HG02870 (cell line): Measurements from ENCODE around the gene KLHL40.
"Not testable (repeated sequence)": the region's sequence is repeated elsewhere in the genome, so short reads cannot be mapped to it uniquely, and the experiment has no call there.

Source experiments
- ATAC-seq: cut with Tn5 transposase; IDR thresholded peaks from one replicate; pipeline ENCODE4 v1.9.1; 2021; ENCODE audit warnings: mild to moderate bottlenecking, moderate library complexity; ENCODE audit not compliant: unreplicated experiment

Gene KLHL40

DNA sequence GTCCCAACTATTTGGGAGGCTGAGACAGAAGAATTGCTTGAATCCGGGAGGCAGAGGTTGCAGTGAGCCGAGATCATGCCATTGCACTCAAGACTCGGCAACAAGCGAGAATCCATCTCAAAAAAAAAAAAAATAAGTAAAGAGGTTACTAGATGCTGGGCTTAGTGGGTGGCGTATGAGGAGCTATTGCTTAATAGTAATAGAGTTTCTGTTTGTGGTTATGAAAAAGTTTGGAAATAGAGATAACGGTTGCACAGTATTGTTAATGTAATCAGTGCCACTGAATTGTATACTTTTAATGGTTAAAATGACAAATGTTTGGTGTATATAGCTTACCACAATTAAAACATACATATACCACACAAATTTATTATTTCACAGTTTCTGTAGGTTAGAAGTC is 32.0 kb downstream of the KLHL40 start:
- no peak for ATAC-seq

DNA sequence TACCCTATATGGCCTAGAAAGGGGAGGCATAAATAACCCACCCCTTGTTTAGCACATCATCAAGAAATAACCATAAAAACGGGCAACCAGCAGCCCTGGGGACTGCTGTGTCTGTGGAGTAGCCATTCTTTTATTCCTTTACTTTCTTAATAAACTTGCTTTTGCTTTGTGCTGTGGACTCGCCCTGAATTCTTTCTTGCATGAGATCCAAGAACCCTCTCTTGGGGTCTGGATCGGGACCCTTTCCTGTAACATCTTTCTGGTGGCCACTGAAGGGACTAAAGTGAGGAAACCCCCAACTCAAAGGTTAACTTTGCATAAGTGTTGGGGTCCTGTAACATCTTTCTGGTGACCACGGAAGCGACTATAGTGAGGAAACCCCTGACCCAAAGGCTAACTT is 33.0 kb downstream of the KLHL40 start:
- ATAC-seq: no peak

DNA sequence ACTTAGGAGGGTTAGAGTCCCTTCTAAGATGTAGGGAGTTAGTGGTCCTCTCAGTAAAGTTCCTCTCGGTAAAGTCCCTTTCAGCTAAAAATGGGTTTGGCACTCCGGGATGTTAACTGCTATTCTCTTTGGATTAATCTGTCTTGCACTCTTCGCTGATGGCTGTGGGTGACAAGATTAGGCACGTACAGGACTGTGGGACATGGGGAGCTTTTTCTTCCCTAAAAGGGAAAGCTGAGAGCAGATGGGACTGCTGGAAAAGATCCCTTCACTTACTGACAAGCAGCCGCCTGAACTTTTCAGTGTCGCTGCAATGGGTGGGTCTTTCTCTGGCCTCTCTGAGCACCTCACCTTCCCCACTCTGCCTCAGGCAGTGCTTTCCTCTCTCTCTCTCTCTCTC is 33.7 kb downstream of the KLHL40 start:
- ATAC-seq: no peak

DNA sequence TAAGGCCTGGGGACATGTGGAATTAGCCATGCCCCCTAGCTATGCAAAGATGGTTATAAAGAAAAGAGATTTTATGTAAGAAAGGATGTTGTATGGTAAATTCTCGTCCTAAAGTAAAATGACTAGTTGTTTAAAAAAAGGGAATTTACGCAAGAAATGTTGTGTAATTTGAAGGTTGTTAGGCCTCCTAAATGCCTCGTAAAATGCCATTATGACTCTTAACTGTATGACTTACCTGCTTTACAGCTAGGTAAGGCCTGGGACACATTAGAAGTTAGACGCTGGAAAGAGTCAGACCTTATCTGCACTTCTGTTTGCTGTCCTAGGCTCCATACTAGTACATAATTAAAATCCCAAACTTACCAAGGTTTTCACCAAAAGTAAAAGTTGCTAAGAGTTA is 34.8 kb downstream of the KLHL40 start:
- ATAC-seq: no peak

DNA sequence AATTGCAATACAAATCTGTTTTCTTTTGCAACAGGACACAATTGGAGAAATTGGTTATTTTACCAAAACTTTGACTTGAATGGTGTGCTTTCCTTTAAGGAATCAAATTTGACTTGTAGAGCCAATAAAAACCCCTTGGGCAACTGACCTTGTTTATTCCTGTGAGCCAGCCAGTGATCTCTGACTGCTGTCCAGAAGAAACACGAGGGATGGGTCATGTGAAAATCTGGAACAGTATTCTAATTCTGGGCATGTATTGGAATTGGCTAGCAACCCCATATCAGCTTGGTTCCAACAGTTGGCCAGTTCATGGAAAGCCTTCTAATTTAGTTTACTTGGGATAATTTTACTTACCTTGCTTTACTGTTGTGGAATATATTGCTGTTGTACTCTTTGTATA is 36.4 kb downstream of the KLHL40 start:
- ATAC-seq: no peak

DNA sequence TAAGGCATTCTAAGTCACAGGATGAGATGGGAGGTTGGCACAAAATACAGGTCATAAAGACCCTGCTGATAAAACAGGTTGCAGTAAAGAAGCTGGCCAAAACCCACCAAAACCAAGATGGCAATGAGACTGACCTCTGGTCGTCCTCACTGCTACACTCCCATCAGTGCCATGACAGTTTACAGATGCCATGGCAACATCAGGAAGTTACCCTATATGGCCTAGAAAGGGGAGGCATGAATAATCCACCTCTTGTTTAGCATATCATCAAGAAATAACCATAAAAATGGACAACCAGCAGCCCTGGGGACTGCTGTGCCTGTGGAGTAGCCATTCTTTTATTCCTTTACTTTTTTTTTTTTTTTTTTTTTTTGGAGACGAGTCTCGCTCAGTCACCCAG is 37.1 kb downstream of the KLHL40 start:
- ATAC-seq: not testable (repeated sequence)

DNA sequence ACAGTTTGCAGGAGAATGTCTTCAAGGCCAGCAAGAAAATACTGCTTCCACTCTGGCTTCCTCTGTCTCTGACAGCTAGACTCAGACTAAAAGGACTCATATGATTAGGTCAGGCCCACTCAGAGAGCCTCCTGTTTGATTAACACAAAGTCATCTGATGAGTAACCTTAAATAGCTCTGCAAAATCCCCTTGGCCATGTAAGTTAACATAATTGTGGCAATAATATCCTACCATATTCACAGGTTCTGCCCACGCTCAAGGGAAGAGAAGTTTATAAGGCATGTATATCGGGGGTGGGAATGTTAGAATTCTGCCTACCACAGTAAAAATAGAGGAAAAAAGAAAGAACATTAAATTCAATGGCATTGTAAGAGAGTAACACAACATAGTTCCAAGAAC is 37.9 kb downstream of the KLHL40 start:
- ATAC-seq: no peak

DNA sequence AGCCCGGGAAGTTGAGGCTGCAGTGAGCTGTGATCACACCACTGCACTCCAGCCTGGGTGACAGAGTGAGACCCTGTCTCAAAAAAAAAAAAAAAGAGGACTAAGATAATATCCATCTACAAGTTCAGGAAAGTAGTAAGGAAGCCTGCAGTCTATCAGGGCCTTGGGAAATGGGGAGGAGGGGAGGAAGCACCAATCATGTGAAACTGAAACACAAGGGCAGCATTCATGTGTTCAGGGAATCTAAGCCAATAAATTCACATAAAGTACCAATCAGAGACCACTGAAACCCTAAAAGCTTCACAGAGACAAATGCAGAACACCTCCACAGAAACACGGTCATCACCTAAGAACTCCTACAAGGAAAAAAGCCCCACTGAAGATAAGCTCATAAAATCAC is 40.1 kb downstream of the KLHL40 start:
- ATAC-seq: no peak

DNA sequence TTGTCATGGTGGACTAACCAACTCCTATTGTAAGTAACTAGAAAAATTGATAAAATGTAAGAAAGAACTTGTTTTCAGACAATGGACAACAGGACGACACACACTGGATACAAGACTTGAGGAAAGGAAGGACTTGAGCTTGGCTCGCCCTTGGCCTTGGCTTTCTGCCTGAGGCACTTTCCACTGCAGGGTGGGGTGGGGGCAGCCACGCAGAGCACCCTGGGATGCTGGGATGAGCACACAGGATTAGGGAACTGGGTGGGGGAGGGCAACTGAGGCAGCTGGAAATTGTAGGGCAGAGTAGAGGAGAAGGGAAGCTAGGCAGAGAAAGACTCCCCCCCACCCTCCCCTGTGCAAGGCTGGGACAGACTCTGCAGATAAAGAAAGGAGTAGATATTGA is 42.7 kb downstream of the KLHL40 start:
- no peak for ATAC-seq

DNA sequence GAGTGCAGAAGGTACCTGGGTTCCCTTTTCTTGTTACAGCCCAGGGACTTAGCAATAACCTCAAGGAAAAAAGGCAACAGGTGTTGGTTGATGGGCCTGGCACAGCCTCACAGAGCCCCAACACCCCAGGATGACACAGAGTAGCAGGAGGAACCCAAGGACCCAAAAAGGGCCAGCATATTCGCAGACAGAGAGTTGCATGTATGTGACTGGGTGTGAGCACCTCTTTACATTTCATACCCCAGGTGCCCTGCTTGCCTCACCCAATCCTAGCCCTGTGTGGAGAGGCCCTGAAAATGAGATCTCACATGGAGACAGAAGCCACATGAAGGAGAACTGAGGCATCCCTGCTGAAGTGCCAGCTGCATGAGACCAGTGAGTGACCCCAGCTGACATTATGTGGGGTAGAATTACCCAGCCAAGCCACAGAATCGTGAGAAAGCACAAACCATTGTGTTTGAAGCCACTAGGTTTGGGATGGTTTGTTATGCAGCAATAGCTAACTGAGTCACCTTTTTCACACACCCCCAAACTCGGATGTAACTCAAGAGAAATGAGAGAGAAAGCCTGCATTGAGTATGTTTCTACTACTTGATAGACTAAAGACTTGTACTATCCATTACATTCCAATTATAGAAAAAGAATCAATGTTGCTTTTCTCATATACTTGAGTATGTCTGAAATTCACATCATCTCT is 43.5 kb downstream of the KLHL40 start:
- ATAC-seq: no peak

DNA sequence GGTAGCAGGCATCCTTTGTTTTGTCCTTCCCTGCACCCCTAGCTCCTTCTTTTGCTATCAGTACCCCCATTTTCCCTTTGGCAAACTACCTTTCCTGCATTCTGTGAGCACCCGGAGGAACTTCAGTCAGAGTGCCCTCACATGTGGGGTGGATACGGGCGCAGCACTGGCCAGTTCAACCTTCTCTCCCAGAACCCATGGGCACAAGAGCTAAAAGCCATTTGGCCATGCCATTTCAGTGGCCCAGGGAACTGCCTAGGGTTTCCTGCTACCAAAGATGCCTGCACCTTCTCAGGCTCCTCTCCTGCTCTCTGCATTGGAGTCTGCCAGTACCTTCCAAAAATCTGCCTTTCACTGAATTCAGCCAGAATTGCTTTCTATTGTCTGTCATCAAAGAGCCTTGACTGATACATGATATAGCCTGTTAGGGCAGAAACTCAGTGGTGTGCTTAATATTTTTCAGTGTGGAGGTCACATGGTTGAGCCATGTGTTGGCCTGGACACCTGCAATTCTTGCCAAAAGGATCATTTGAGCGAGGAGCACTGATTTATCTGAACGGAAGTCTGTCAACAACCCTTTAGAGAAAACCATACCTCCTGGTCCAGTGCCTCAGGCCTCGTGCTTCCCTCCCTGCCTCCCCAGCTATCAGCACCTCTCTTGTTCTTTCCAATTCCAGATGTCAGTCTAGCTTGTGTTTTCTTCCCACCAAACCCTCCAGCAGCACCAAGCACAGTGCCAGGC is 44.2 kb downstream of the KLHL40 start:
- no peak for ATAC-seq

DNA sequence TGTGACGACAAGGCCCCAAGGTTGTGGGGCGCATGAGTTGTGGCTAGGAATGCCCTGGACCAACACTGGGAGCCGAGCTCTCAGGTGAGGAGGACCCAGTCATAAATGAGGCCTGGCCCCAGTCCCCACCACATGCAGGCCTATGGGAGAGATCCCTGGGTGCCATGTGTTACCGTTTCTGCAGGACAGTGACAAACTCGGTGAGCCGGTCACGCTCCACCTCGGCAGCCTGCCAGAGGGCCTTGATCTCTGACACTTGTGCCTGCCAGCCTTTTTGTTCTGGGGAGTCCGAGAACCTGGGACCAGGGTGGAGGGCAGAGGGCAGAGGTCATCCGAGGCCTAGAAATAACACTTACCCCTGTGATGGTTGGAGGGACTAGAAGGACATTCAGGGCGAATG is 45.0 kb downstream of the KLHL40 start:
- no peak for ATAC-seq

DNA sequence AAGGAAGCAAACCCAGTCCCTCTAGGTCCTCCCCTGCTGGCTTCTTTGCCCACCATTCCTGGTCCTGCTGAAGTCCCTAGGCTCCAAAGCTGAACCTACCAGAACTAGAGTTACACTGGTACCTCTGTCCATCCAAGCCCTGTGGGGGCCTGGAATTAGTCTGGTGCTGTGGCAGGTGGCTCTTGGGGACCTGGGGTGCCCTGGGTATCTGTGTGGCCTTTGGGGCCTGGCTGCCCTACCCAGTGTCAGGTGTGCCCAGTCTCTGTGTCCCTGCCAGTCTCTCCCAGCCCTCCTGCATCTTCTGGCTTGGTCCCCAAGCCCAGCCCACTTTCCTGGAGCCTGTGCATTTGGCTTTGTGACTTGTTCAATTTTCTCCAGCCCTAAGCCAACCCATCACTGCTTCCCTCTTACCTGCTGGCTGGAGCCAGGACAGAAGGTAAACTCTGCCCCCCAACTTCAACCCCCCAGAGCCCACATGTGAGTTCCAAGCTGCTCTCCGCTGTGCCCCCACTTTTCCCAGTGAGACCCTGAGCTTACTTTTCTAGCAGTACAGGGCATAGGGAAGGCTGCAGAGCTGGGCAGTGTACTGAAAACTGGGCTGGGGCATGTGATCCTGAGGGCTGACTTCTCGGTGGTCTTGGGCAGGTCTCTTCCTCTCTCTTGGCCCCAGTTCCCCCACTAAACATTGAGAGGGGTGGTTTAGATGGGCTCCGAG is 45.5 kb downstream of the KLHL40 start:
- no peak for ATAC-seq

DNA sequence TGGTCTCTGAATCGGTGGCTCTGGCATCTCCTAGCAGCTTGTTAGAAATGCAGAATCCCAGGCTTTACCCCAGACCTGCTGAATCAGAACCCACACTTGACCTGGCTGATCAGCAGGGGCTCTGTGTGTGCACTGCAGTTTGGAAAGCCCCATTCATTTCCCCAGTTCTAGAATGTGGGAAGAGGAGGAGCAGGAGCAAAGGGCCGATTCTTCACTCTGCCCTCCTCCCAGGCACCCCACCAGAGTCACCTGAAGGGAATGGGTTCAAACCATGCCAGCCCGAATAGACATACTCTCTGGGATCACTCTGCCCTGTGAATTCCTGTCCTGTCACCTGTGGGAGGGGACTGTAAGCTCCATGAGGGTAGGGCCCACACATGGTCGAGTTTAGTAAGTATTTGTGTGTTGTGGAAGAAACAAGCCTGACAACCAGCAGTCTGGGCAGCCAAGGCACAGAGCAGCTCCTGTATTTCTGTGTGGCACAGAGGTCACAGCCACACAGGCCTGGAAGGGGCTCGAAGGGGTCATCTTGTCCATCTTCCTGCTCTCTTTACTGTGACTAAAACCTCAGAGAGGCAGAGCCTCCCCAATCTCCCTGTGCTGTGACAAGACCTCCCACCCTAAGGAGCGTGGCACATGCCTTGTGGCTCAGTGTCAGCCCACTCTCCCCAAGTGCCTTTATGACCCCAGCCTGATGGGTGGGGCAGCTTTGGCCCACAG is 46.3 kb downstream of the KLHL40 start:
- no peak for ATAC-seq

DNA sequence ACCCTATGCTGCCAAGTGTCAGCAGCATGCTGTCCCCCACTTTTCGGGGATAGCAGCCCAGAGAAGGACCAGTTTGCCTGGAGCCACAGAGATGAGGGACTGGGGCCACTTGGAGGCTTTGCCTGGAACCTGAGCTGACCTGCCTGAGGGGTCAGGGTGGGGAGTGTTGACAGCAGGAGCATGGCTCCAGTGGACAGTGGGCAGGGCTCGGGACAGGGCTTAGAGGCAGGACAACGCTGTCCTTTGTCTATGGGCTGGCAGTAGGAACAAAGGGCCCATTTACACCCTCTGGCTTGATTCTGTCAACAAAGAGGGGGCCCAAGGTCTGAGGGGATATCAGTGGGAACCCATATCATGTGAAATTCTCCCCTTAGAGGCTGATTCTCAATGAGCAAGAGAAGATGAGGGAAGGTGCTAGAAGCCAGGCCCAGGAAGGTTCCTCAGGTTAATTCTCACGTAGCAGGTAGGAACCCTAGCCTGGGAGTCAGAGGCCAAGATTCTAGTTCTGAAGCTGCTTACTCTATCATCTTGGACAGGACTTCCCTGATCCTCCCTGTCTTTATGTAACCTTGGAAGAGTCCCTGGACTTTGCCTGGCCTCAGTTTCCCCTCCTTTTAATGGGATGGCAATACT is 47.0 kb downstream of the KLHL40 start:
- ATAC-seq: no peak

DNA sequence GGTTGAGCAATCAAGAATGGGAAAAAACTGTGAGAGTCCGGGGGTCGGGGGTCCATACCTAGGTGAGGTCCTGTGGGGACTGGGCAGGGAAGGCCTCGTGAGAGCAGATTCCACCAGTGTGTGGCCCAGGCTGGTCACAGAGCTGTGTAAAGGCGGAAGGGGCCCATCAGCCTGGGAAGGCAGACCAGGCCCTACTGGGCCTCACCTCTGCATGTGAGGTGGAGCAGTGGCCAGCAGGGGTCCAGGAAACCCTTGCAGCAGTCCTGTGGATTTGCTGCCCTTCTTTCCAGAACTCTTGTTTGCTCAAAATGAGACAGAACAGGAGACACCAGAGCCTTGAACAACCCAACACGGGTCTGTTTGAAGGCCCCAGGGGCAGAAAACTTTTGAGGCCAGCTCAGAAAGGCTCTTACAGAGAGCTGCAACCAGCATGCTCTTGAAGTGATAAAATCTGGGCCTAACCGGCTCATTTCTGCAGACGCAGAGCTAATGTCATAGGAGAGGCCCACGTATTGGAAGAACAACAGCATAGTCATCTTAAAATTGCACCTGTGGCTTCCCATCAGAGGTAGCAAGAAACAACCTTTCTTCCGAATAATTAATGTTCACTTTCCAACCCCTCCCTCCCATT is 47.6 kb downstream of the KLHL40 start:
- no peak for ATAC-seq

DNA sequence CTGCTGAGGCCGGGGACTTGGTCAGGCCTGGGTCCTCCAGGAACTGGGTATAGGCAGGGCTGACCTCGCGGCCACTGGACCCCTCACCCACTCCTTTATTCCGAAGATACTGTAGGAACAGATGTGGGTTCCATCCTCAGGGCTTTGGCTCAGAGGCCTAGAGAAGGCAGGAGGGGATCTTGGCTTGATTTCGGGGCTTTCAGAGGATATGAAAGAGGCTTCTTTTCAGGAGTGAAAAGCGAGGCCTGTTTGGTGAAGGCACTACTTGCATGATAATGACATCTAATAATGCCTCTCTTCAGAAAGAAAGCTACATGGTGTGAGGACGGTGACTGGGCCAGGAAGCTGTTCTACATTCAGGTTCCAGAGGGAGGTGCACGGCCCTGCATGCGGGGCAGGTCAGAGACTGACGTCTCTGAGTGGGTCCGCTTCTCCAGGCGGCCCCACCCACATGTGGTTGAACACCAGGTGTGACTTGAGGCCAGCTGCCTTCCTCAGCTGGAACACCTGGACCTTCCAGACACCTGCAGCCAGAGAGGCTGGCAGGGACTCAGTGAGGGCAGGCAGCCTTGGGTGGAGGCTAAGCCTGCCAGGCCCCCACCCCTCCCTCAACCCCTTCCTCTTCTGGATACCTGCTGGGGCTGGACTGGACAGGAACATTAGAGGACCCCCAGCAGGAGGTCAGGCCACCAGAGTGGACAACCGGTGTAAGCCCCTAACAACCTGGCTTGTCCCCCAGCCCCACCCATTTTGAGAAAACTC is 48.3 kb downstream of the KLHL40 start:
- no peak for ATAC-seq

DNA sequence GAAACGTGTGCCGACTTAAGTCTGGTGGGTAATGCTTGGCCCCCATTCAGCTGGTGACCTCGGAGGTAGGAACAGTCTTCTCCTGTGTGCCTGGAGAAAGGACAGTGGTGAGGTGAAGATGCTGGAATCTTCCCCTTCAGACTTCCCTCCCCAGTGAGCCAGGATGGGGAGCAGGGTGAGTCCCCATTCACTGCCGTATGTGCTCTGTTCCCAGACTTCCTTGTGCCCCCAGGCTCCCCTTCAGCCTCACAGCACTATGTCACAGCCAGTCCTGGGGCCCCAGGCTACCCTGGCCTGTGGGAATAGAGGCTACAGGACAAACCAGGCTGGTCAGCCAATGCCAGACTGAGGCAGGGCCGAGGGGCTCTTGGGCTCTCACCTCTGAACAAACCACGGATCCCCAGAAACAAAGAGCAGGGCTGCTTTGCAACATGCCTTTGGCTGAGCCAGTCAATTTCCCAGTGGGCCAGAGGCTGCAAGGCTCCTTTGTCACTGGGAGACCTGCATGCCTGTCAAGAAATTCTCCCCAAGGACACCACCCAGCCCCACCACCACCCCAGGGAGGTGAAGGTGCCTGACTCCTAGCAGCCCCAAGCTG is 49.0 kb downstream of the KLHL40 start:
- no peak for ATAC-seq

DNA sequence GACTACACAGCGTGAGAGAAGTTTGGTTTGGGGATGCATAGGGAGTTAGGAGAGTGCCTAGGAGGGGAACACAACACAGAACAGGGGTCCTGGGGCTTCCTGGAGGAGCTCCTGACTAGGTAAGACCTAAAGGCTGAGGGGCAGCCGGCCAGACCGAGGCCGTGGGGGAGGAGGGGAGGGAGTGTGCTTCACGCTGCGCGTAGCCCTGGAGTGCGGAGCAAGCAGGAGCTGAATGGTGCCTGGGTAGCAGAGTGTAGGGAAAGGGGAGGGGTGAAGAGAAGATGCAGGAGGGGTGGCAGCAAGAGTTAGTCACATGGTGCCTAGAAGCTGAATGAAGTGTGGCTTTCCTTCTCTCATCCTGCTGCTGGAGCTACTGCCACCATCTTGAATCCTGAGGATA is 49.7 kb downstream of the KLHL40 start:
- ATAC-seq: no peak
